Midbrain (tissue), 1 donor: Measurements from ENCODE around the gene NCOR2.

ENCODE experiments used
- DNase-seq: peaks from one replicate; lab custom pipeline; 2025; lab: John Stamatoyannopoulos, UW

The NCOR2 gene

DNA sequence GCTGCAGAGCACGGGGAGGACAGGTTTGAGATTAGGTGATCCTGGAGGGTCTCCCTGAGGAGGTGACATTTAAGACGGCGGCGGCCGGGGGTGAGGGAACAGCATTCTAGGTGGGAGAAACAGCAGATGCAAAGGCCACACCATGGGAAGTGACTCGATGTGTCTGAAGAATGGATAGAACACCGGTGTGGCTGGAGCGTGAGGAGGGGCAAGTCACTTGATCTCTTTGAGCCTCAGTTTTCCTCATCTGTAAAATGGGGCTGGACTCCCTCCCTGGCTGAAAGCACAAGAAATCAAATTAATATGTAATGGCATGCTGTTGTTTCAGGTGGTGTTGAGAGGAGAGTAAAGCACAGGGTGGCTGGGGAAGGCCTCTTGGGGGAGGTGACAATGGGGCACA is 10.0 kb upstream of the NCOR2 start:
- DNase-seq, result no peak

- DNase-seq, result no peak
Measured at GRCh38 chr12:124576061-124576650, 8.7 kb upstream of the NCOR2 start.

DNA sequence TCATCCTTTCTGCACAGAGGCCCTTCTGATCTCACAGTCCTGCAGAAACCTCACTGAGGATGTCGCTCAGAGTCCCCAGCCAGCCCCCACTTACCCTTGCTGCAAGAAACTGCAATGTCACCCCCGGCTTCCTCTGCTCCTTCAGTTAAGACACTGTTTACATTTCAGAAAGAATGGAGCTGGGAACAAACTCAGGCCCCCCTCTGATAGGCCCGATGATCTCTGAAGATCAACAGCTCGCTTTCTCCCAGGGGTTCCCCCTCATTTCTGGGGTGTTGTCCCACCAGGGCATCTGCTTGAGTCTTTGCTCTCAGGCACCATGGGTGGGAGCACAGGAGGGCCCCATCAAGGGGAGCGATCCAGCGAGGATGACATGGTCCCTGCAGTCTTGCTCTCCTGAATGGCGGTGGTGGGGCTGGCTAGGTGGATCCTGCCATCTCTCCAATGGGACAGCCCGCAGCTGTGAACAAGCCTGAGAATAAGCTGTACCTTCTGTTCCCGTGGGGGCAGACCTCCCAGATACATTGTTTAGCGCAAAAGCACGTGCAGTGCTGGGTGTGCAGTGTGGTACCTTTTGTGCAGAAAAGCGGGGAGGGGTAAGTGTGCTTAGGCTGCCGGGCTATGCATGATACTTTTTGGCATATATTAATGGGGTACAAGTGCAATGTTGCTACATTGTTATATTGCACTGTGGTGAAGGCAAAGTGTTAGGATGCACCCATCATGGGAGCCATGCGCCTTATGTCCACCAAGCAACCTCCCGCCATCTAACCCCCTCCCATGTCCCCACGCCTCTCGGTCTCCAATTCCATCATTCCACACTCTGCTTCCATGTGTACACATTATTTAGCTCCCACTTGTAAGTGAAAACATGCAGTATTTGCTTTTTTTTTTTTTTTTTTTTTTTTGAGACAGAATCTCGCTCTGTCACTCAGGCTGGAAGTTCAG is 6.7 kb upstream of the NCOR2 start:
- DNase-seq, result no peak

GRCh38 chr12:124571556-124571955 is 4.1 kb upstream of the NCOR2 start:
- DNase-seq, result no peak

- no peak for DNase-seq
Measured at GRCh38 chr12:124570810-124571209, 3.4 kb upstream of the NCOR2 start.

DNA sequence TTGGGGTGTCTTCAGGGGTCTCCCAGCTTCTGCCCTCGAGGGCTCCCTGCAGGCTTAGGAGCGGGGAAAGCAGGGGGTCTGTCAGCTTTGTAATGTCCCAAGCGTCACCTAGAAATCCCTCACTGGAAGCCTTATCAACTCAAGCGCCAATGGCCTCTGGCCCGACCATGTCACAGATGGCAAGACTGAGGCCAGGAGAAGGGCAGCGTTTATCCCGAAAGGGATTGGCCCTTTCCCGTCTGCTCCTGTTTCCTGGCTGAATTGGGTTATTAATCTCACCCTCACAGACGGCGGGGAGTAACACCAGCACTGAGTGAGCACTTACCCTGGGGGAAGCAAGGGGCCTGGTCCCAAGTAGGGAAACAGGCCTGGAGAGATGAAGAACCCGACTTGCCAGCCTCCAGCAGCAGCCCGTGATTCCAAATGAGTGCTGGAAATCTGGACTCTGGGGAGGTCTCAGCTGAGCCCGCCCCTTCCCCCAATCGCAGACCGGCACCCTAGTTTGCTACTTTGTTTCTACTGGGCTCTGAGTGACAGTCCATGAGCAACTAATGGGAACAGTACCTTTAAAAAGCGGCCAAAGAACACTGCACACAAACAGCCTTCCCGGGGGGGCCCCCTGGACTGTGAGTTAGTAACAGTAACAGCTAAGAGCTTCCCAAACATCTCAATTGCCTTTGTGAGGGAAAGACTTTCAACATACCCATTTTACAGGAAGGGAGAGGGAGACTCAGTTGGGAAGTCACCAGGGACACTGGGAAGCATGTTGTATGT is 2.1 kb upstream of the NCOR2 start:
- no peak for DNase-seq

DNA sequence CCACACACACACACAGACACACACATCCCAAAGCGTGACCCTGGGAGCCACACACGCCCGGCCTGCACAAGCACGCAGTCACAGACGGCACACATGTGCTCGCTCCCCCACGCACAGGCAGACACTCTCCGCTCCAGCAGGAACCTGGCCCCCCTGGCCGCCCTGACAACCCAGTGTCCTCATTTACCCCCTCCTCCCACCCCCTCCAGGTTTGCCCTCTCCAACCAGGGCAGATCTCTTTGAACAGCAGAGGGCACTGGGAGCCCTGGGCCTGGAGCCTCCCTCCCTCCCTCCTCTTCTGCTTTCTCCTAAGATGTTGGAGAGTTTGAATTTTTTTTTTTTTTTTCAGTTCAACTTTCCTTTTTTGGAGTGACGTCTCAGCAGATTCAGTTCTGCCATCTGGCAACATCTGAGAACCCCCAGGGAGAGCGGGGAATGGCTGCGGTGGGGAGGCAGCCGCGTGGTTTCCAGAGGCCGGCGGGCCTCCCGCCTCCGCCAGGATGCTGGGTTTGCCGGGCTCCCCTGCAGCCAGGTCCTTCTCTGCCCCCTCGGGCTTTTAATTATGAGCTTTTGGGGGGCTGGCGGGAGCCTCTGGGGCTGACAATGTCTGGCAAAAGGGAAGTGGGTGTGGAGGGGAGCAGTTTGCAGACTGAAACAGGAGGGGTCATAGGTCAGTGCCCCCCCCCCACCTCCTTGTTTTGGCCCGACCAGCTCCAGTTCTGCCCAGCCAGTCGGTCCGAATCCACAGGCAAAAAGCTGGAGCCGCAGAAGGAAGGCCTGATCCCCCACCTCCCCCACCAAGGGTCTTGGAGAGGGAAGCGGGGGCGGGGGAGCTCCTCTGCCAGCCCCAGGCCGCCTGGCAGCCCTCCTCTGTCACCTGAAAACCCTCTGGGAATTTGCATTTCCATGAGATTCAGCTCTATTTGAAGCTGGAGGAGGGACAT is 1.3 kb upstream of the NCOR2 start:
- DNase-seq, result peak; percentile 56

DNA sequence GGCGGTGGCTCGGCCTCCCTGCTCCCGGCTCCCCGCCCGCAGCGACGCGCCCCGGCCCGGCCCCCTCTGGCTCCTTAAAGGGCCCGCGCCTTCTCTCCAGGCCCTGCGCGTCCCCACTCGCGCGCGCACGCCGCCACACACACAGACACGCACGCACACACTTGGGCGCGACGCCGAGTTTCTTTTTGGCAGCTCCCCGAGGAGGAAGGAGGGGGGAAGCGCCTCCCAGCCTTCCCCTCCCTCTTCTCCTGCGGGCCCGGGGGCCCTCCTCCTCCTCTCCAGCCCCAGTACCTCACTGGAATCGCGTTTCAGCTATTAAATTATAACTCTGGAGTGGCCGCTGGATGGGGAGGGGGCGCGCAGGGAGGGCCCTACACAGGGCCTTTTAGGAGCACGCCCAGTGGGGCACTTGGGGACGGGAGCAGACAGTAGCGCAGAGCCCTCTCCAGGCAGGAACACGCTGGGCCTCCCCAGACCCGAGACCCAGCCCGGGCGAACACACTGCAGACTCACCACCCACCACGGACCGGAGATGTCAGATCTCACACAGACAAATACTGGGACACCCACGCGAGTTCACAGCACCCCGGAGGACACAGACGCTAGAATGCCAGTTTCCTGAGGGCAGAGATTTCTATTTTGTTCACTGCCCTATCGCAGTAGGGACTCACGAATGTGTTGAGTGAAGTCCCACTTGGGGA is 411 bp upstream of the NCOR2 start:
- DNase-seq, result peak; percentile 92

DNA sequence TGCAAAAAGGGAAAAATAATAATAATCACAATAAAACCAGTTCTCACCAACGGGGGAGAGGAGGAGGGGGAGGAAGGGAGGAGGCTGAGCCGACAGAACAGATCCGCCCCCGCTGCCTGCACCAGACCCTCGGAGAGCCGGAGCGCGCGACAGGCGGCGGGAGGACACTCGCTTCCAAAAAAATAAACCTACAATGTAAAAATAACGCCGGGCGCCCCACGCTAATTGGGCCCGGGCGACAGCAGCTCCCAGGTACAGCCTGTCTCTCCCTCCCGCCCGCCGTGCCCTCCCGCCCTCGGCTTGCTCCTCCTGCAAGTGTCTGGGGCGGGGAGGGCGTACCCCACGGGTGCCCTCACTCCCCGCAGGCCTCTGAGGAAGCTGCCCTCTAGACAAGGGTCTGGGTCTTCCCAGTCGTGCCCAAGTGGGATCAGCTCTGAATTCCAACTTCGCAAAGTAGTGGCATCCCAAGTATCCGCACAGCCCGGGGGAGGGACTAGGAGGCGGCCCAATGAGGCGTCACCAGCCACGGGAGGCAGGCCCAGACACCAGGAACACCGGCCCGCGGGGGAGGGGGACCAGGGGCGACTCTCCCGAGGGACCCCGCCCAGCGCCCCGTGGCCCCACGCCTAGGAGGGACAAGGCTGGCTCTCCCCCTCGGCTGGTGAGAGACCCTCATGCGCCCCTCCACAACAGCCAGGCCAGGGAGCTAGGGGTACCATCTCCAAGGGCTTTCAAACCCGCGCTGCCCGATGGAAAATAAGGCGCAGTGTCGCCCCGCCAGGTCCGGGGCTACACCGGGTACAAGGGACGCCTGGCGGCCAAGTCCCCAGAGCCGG is 1.0 kb downstream of the NCOR2 start:
- DNase-seq, result peak; percentile 86

DNA sequence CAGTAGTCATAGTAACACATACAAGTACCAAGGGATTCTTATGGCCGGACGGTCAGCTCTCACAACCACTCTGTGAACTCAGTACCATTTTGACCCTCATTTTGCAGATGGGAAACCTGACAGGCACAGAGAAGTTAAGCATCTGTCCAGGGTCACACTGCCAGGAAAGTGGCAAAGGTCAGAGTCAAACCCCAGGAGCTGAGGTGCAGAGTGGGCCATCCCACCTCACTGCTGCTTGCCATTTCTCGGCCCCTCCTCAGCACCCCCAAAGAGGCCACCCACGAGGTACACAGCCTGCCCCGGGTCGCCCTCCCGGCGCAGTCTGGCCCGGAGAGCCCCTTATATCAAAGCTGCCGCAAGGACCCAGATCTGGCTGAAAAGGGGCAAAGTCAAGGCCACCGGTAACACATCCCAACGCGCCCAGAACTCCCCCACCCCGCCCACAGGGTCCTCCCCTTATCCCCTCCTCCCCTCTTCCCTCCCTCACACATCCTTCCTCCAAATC is 1.7 kb downstream of the NCOR2 start:
- no peak for DNase-seq

DNA sequence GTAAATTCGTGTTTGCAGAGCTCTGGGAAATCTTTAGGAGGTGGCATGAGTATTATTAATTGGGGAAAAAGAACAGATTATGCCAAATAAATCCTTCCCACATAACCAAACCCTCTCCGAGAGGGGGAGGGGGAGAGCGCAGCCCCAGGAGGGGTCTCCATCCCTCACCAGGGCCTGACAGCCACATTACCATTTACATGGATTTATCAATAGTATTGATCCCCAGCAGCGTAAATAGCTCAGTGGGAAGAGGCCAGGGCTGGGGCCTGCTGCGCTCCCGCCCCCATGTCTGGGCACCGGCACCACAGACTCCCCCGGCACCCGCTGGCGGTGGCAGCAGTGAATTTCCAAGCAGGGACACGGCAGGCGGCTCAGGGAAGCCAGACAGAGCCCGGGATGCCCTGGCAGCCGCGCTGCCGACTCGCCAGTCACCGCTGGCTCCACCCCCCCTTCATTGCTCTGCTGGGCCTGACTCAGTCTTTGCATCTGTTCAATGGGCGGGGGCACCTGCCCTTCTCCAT is 2.4 kb downstream of the NCOR2 start:
- DNase-seq, result peak; percentile 39

DNA sequence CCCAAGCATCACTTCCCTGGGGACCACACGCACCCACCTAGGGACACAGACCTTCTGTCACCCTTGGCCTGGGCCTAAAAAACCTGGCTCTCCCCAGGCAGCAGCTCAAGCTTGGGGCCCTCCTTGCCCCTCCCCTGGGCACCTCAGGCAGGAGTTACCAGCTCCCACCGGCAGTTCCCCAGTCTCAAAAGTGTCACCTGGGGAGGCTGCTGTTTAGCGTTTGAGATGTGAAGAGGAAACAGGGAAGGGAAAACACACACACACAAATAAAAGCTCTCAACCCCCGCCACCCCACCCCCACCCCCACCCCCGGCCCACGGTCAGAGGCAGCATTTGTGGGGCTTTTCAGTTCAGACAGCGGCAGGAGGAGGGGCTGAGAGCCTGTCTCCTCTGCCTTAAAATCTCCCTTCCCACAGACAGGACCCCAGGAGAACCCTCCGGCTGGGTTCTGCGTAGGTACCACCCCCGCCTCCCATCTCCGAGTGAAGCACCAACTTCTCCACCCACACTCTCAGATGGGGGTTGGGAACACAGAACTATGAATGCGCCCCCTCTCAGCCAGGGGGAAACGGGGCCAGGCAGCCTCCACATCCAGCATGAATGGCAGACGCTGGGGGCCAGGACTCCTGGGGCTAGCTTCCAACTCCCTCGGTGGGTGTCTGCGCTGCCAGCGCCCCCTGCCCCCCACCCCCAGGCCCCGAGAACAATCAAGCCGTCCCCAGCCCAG is 3.0 kb downstream of the NCOR2 start:
- DNase-seq, result no peak

DNA sequence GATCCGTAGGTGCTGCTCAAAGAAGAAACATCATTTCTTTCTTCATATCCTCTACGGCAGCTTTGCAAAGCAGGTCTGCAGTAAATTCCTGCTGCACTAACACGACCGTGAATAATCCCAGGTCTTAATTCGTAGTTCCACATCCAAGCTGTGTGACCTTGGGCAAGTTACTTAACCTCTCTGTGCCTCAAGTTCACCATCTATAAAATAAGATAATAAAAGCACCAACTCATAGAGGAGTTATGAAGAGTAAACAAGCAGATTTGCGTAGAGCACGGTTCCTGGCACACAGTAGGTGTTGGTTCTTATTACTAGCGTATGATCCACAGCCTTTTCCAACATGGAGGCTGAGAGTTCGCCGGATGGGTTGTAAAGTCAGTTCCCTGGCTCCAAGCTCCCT is 3.6 kb downstream of the NCOR2 start:
- no peak for DNase-seq

GRCh38 chr12:124563401-124563800 is 4.0 kb downstream of the NCOR2 start:
- no peak for DNase-seq

GRCh38 chr12:124562796-124563181 is 4.6 kb downstream of the NCOR2 start:
- DNase-seq, result no peak

GRCh38 chr12:124562018-124562795 is 5.2 kb downstream of the NCOR2 start:
- no peak for DNase-seq

DNA sequence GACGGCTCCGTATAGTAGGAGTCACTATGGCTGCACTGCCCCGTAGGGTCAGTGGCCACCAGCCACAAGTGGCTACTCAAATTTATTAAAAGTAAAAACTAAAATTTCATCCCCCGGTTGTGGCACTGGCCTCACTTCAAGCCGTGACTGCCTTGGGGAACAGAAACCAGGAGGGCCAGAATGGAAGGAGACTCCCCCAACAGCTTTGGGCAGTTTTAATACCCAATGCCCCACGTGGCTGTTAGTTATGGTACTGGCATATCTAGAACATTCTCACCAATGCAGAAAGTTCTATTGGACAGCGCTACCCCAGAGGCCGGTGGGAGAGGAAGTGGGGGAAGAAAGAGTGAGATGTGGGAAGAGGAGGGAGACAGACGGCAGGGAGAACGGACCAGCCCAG is 6.2 kb downstream of the NCOR2 start:
- DNase-seq, result no peak
